Measurements from ENCODE around the gene EGLN2. TPM values are rescaled to one million over a fixed set of nuclear protein-coding genes. Genes with fewer than 3 reads are reported as not detected.
"Not testable (repeated sequence)": the region's sequence is repeated elsewhere in the genome, so short reads cannot be mapped to it uniquely, and the experiment has no call there.

Gene EGLN2
- total RNA-seq, 1 donor from 2014 or later: 147 TPM

GRCh38 chr19:40808021-40808325 lies 9.0 kb downstream of the EGLN2 start:
- Mint-ChIP-seq H3K27me3 (no peaks in the 10 kb centered on the region), H3K36me3 (ENCODE audit: low read depth) (peaks cover 62% of the 10 kb centered on the region), H3K4me1 (peaks cover 84% of the 10 kb centered on the region), H3K4me3 (no peak overlapping the region), H3K27ac (peak overlapping the region; percentile 68), H3K9me3 (no peaks in the 10 kb centered on the region)
- CTCF ChIA-PET: interaction anchor here (1.4 to 4.2 kb wide), 4 partner anchors 9 to 145 kb away, joined by 4 to 25 read pairs (median 16); partner anchors contain the start of genes EGLN2 and RAB4B
- intact Hi-C loops (cut with micrococcal nuclease): no loop called here
- POLR2A ChIA-PET: interaction anchor here (0.6 to 4.6 kb wide), 4 partner anchors 9 to 57 kb away, joined by 6 to 50 read pairs (median 12); partner anchors contain the start of genes ACTMAP, EGLN2, RAB4B and SNRPA
- ATAC-seq (ENCODE audit: low read depth) (no peak), DNase-seq (no peak)
- TF ChIP-seq CTCF (IDR thresholded peaks at IDR 0.05): no peak

GRCh38 chr19:40808497-40808896 lies 9.5 kb downstream of the EGLN2 start:
- no peaks in the 10 kb centered on the region for H3K9me3 Mint-ChIP-seq
- H3K27me3 Mint-ChIP-seq: no peaks in the 10 kb centered on the region
- CTCF ChIA-PET: interaction anchor here (1.4 to 4.2 kb wide), 4 partner anchors 10 to 145 kb away, joined by 4 to 25 read pairs (median 16); partner anchors contain the start of genes EGLN2 and RAB4B
- peaks cover 60% of the 10 kb centered on the region for H3K36me3 Mint-ChIP-seq (ENCODE audit: low read depth)
- intact Hi-C loops (cut with micrococcal nuclease): no loop called here
- H3K4me1 Mint-ChIP-seq: peaks cover 79% of the 10 kb centered on the region
- ATAC-seq (ENCODE audit: low read depth) (no peak), DNase-seq (no peak)
- peak overlapping the region; percentile 68 for H3K27ac Mint-ChIP-seq
- H3K4me3 Mint-ChIP-seq: no peak overlapping the region
- POLR2A ChIA-PET: interaction anchor here (0.6 to 4.6 kb wide), 3 partner anchors 10 to 35 kb away, joined by 6 to 50 read pairs (median 14); partner anchors contain the start of genes EGLN2 and RAB4B
- no peak for TF ChIP-seq CTCF (IDR thresholded peaks at IDR 0.05)

GRCh38 chr19:40809358-40810086 lies 10.5 kb downstream of the EGLN2 start:
- Mint-ChIP-seq H3K4me3 (no peak overlapping the region), H3K27ac (no peak overlapping the region), H3K4me1 (peaks cover 72% of the 10 kb centered on the region), H3K27me3 (no peaks in the 10 kb centered on the region), H3K36me3 (ENCODE audit: low read depth) (peaks cover 50% of the 10 kb centered on the region), H3K9me3 (no peaks in the 10 kb centered on the region)
- no peak for ATAC-seq (ENCODE audit: low read depth)
- POLR2A ChIA-PET: interaction anchor here (3.1 kb wide), 1 partner anchor 11 kb away, joined by 14 read pairs; the partner anchor contains the start of gene EGLN2
- CTCF ChIA-PET: no interaction called here
- intact Hi-C loops (cut with micrococcal nuclease): no loop called here
- no peak for DNase-seq
- no peak for TF ChIP-seq CTCF (IDR thresholded peaks at IDR 0.05)

- no peak for TF ChIP-seq CTCF (IDR thresholded peaks at IDR 0.05)
- Mint-ChIP-seq H3K4me1 (peaks cover 66% of the 10 kb centered on the region), H3K36me3 (ENCODE audit: low read depth) (peaks cover 44% of the 10 kb centered on the region), H3K9me3 (no peaks in the 10 kb centered on the region), H3K27me3 (no peaks in the 10 kb centered on the region), H3K27ac (no peak overlapping the region), H3K4me3 (peak overlapping the region; percentile 92)
- intact Hi-C loops (cut with micrococcal nuclease): no loop called here
- ATAC-seq (ENCODE audit: low read depth) (no peak), DNase-seq (no peak)
- ChIA-PET POLR2A (no interaction called here), CTCF (no interaction called here)
These were observed 11.2 kb downstream of the EGLN2 start for GRCh38 chr19:40810160-40810559.

- Mint-ChIP-seq H3K4me1 (peaks cover 59% of the 10 kb centered on the region), H3K36me3 (ENCODE audit: low read depth) (peaks cover 41% of the 10 kb centered on the region), H3K4me3 (peak overlapping the region; percentile 92), H3K27ac (peak overlapping the region; percentile 84)
- DNase-seq (peak; percentile 58), ATAC-seq (ENCODE audit: low read depth) (peak; percentile 89)
- H3K27me3 Mint-ChIP-seq; H3K9me3 Mint-ChIP-seq; intact Hi-C loops (cut with micrococcal nuclease): not testable (repeated sequence)
- POLR2A ChIA-PET: interaction anchor here (0.6 to 1.4 kb wide), 5 partner anchors 9 to 170 kb away, joined by 3 to 9 read pairs (median 6); partner anchors contain the start of genes EGLN2, NUMBL and RAB4B
- CTCF ChIA-PET: interaction anchor here (1.7 kb wide), 1 partner anchor 94 kb away, joined by 4 read pairs; the partner anchor contains the start of gene COQ8B
These were observed 11.8 kb downstream of the EGLN2 start for GRCh38 chr19:40810649-40811408.
